MM.1S (cell line): ENCODE measurements around the gene CRNKL1.

Source experiments
- CTCF ChIP-seq: fragments of 300-600 bp; sonication (generic); IDR thresholded peaks from 2 replicates; pipeline ENCODE4 v1.5.1; 2016; ENCODE audit warnings: antibody characterized with exemption, low read length, mixed read lengths
- EZH2phosphoT487 ChIP-seq: fragments of 300-600 bp; sonication (generic); IDR thresholded peaks from 2 replicates; pipeline ENCODE4 v1.6.1; 2018; ENCODE audit warnings: antibody characterized with exemption, low read length

GRCh38 chr20:20075032-20075431, 22.8 kb upstream of the CRNKL1 start:
- TF ChIP-seq CTCF (no peak), EZH2phosphoT487 (no peak)
